ENCODE data around the gene MORN4.
"Not testable (repeated sequence)": the region's sequence is repeated elsewhere in the genome, so short reads cannot be mapped to it uniquely, and the experiment has no call there.

Gene MORN4

DNA sequence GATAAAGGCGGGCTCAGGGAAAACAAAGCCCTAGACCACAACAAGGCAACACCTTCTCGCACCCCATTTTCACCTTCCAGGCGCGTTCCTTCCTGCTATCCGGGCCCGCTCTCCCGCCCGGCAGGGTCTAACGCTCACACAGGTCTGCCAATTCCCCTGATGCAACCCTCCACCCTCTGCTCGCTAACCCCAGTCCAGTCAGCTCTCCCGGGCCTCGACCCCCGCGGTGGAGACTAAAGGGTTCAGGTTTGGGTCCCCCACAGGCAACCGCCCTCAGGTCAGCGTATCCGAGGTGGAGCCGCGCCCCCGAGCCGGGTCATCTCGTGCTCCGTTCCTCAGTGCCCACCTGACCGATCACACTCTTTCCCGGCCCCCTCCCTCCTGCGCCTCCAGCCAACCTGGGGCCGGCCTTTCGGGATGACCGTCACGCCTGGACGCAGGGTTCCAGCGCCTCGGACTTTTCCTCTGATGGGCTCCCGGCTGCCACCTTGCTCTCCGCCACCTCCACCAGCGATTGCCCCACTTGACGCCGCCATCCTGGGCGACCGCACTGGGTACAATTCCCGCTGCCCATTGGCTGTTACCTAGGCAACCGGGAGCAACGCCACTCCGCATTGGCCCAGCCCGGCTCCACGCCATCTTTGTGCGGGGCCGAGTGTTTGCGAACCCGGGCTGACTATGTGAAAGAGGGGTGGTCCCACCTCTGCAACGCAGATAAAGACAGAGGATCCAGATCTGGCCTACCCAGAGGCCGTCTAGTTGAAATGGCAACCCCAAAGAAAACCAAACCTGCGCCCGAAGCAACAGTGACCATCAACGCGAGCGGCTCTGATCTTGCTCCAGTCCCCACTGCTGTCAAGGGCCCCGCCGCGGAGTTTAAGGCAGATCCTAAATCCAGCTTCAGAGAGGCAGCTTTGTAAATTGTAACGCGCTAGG lies at the start of gene MORN4:
Gene MORN4 (minus strand): TSS at position 552 of the 936 bp plus-strand sequence. CDS start 13,847 bp downstream, outside the sequence.
- peak; percentile 91 for DNase-seq (ENCODE audit: low spot score)

DNA sequence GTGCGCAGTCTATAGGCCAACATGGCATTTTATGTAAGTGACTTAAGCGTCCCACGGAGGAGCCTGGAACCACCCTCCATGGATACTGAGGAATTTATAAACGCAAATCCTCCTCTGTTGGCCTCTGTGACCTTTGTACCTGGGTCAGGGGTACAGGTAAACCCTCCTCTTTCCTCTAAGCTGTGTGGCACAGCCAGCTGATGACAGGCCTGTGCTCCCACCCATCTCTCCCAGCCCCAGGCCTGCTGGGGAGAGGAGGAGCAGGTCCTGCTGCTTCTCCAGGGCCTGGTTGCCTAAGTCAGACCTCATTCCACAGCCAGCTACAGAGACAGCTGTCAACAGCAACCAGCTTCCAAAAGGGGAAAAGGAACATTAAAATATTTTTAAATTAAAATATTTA lies 48.7 kb upstream of the MORN4 start:
- DNase-seq (ENCODE audit: low spot score), result no peak

DNA sequence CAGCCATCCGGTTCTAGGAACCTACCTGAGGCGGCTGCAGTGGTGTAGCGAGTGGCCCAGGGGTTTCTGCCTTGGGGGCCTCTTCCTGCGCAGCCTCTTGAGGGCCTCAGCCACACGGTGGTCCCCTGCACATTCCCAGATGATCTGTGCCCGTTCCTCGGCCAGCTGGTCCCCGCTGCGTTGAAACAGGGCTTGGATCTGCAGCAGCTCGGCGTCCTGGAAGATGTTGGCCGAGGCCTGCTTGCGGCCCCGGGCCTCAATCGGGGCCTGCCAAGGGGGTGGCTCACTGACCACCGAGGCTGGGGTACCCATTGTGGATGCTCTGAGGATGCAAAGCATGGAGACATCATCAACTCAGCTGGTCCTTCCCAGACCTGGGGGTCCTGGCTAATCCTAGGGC lies 46.3 kb upstream of the MORN4 start:
- DNase-seq (ENCODE audit: low spot score), result no peak

DNA sequence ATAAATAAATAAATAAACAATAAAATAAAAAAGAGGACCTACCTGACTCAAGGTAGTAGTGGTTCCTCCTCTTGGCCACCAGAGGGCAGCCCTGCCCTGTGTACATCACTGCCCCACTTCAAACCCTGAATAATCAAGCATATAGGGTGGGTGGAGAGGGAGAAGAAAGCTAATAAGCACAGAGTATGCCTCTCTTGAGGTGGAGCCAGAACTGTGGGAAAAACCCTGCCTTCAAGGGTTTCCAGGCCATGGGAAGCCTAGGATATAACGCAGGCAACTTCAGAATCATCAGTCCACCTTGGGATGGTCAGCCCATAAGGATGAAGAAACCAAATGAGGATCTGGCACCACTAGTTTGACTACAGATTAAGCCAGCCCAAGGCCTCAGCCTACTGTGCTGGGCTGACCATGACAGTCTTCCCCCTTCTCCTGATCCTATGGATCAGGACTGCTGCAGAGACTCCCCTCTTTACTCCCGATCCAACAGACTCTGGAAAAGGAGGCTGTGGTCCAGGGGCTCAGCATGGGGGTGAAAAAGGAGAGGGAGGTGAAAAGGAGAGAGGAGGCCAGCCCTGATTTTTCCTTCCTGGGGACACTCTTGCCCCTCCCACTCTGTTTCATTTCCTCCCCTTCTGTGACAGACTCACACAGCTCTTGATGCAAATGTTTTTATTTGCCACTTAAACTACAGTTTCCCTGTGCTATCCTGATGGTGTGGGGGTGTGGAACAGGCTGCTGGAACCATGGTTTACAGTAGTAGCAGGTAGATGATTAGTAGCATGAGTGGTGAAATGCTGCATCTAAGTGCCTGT lies 43.7 kb upstream of the MORN4 start:
- DNase-seq (ENCODE audit: low spot score), result peak; percentile 46

DNA sequence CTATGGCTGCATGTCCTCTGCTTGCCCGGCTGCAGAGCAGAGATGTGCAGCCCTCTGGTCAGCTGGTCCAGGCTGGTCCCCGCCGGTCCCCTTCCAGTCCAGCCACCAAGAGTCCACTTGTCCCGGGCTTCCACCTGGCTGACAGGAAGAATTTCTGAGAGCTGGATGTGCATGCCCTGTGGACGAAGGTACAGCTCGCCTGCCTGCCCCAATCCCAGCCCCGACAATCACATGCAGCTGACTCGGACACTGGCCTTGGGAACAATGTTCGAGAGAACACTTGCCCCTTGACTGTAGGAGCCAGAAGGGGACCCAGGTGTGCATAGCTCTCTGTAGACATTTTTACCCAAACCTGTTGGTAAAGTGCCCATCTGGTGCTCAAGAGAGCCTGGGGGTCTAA lies 41.9 kb upstream of the MORN4 start:
- DNase-seq (ENCODE audit: low spot score), result no peak

DNA sequence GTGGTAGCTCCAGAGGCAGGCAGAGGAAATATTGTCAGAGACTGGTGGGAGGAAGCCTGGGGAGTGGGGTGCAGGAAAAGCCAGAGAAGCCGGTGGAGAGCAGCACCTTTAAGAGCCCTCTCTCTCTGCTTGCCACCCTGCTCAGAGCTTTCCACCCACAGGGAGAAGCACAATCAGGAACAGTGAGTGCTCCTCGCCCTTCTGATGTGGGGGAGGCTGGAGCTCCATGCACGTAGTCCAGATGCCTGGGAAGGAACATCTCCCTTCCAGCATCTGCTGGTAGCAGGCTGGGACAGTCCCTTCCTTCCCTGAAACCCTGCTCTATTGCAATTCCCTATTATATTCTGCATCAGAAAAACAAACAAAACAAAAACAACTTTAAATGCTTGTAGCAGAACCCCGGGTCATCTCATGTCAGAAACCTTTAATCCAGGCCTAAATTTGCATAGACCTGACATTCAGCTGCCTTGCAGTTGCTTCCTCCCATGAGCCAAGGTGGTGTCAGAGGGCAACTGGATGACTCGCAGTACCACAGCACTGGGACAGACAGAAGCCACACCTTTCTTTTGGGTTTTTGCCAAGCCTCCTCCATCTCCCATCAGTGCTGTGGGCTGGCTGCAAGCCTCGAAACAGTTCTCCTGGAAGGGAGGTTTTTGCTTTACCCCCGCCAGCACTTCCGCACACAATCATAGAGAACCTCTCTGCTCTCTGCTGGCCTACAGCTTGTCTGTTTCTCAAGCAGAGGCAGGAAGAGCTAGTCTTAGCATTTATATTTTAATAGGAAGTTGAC lies 40.6 kb upstream of the MORN4 start:
- DNase-seq (ENCODE audit: low spot score), result no peak

DNA sequence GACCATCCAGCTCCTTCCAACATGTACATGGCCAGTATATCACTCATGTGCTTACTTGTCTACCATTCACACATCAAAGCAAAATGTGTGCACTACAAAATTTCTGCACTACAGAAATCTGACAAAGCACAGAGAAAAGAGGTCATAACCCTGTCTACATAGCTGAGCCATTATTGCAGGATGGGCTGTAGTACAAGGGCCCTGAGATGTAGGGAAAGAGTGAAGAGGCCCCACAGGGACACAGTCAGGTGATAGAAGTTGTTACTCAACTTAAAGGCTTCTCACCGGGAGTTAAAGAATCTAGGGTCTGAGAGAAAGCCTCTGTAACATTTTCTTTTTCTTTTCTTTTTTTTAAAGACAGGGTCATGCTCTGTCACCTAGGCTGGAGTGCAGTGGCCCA lies 36.3 kb upstream of the MORN4 start:
- no peak for DNase-seq (ENCODE audit: low spot score)

DNA sequence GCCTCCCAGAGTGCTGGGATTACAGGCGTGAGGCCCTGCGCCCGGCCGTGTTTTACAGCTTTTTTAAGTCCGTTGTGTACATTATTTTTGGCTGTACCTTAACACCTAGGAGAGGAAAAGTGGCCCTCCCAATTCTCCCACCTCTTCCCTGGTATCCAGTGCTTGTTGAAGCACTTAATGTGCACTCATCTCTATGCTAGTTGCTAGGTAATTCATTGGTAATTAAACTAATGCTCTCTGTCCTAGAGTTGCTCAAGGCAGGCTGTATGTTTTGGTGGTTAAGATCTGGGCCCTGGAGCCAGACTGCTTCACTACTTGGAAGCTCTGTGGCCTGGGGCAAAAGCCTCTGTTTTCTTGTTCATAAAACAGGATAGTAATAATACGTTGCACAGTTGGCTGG lies 34.2 kb upstream of the MORN4 start:
- DNase-seq (ENCODE audit: low spot score), result no peak

DNA sequence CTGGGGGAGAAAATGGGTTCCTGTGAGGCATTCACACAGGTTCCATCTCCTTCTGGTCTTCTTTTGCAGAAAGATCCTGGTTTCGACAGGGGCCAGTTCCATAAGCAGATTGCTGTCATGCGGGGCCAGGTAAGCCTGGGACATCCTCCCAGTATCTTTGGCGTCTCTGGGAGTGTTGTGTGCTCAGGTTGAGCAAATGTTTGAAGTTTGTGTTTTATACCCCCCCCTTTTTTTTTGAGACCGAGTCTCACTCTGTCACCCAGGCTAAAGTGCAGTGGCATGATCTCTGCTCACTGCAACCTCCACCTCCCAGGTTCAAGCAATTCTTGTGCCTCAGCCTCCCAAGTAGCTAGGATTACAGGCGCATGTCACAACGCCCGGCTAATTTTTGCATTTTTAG lies 33.7 kb upstream of the MORN4 start:
- no peak for DNase-seq (ENCODE audit: low spot score)

DNA sequence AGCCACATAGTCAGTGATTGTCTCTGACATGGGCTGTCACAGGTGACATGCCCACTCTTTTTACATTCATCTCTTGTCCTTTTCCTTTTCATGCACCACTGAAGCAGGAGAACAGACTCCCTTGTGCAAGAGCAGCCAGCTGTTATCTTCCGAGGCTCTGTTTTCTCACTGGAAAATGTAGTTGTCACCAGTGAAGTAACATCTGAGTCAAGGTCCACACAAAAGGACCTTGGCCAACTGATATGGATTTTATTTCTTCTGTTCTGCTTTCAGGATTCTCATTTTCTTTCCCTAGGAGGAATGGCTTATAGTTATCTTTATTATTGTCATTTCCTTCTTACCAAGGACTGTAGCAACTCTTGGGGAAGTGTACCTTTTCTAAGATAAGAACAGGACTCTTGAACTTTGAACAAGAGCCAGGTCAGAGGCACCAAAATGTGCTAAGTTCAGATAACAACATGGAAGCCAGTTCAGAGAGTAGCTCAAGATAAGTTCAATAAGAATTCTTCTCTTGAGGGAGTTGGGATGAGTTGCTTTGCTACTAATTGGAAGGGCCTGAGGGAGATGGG lies 31.1 kb upstream of the MORN4 start:
- DNase-seq (ENCODE audit: low spot score), result no peak

DNA sequence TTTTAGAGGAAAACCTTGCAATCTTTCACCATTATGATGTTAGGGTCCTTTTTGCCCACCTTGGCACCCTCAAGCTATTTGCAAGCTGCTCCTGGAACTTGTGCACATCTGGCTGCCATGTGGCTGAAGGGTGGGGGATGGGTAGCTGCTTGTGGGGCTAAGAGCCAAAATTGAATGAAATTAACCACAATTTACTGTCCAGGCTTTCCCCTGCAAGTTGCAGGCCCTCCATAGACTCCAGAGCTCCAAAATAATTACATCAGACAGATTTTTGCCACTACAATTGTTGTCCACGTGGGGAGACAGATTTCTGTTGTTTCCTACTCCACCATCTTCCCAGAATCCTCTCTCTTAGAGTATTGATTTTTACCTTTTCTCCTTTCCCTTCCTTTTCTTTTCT lies 26.3 kb upstream of the MORN4 start:
- no peak for DNase-seq (ENCODE audit: low spot score)

DNA sequence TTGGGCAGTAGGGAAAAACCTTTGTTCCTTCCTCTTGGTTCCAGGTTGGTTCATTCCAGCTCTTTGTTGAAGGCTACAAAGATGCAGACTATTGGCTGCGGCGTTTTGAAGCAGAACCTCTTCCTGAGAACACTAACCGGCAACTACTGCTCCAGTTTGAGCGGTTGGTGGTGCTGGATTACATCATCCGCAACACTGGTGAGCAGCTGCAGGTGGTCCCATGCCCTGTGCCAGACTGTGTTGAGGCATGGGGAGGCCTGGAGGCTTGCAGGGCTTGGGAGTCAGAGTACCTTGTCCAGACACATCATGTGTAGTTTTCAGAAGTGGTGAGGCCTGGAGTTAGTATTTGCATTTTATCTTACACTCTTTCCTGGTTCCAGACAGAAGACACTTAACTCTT lies 23.5 kb upstream of the MORN4 start:
- DNase-seq (ENCODE audit: low spot score), result no peak

DNA sequence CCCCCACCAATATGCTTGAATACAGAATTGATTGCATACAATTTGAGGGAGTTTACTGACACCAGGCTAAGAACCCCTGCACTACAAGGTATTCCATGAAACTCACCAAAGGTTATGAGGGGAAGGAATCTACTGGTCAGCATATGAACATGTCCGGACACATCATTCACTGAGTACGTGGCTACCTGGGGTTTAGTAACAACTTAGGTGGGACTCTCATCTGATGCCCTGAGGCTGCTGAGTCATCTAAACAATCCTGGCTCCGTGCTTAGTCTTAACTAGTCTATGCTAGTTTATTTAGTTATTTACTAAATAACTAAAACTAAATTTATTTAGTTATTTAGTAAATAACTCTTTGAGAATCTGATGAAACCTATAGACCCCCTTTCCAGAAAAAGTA lies 18.5 kb upstream of the MORN4 start:
- DNase-seq (ENCODE audit: low spot score), result no peak

DNA sequence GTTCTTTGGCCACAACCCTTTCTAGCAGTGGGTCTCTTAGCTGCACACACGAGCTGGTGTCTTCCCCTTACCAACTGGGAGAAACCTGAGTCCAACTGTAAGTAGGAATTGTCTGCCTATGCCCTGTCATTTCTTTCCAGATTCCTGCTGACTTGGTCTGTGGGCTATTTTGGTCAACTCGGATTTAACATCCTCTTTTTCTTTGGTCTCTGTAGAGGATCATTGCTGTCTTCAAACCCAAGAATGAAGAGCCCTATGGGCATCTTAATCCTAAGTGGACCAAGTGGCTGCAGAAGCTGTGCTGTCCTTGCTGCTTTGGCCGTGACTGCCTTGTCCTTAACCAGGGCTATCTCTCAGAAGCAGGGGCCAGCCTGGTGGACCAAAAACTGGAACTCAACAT lies 17.4 kb upstream of the MORN4 start:
- no peak for DNase-seq (ENCODE audit: low spot score)

DNA sequence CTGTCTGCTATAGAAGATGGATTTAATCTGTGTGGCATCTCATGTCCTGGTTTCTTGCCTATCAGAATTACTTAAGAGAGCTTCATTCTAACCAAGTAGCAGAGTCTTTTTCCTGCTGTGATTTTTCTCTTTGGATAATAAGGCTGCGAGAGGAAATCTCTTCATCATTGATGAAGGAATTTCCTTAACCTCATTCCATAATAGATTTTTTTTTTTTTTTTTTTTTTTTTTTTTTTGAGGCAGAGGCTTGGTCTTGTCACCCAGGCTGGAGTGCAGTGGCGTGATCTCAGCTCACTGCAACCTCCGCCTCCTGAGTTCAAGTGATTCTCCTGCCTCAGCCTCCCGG lies 16.1 kb upstream of the MORN4 start:
- DNase-seq (ENCODE audit: low spot score), result not testable (repeated sequence)

DNA sequence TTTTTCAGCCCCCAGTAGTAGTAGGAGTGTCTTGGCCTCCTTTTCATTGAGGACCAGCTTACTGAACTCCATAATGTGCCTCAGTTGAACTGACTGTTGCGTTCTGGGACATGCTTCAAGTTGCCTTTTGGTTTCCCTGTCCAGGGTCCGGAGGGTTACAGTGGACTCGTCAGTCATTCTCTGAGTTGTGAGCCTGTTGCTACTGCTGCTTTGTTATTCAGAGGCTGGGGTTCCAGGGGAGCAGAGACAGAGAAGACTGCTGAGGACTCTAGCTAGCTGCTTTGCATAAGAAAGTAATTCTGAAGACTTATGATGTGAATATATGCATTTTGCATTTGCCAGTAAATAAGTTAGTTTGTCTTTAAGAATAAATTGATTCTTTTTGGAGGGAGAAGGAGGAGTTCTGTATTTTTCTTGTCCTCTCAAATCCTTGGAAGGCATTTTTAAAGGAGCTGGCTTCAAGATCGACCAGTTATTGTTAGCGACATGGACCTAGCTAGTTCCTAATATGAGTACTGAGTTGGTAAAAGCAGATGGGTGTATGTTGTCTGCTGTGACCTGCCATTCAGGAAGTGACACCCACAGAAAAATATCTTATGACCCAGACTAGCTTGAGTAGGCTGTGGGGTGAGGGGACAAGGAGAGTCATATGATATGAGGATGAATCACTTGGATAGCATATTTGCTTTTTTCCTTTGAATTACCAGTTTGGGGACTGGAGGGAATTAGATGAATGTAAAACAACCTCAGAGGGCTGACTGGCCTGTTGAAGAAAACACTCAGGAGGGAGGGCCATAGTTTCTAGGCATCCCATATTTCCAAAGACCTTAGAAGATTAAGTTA lies 15.5 kb upstream of the MORN4 start:
- DNase-seq (ENCODE audit: low spot score), result peak; percentile 98

DNA sequence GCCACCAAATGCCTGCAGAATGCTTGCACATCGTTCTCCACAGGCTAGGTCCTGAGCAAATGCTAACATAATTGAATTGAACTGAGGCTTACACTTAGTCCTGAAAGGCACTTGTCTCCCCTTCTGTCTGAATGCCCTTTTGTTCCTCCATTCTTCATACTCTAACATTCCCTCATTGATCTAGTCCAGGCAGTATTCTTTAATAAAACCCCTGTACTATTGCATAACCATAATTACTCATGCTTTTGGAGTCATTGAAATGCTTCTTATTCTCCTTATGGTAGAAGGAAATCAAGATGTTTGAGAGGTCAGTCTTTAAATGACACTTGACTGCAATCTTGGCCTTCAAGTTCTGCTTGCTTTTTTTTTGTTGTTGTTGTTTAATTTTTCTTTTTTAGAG lies 14.3 kb upstream of the MORN4 start:
- no peak for DNase-seq (ENCODE audit: low spot score)

DNA sequence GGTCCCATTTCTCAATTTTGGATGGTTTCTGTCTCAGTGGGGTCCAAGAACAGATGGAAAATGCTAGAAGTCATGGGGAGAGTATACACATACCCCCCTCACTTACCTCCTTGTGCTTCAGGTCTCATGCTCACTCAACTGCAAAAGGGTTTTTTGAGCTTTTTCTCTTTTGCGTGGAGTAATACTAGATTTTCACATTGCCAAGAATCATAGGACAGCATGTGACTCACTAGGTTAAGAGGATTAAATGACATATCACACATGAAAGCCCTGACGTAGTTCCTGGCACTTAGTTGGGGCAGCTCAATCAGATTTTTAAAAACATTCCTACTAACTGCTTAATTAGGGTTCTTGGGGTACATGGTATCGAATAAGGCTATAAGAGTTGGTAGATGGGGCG lies 11.6 kb upstream of the MORN4 start:
- no peak for DNase-seq (ENCODE audit: low spot score)

DNA sequence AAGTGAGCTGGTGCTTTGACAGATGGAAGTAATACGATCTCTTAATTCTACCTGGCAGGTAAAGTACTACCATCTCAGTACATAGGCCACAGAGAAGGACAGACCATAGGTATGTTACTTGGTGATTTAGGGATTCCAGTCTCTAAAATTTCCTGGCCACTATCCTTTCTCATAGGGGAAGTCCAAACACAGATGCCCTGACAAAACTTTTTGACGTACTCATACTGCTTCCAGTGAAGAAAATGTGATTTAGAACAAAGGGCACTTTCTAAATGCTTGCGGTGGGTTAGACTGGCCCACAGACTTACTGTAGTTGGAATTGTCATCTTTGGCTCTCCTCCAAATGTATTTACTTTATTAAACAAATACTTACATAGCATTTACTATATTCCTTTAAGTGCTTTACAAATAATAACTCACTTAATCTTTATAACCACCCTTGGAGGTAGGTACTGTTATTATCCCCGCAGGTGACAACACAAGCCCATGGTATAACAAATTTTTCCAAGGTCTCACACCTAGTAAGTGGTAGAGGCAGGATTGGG lies 10.2 kb upstream of the MORN4 start:
- no peak for DNase-seq (ENCODE audit: low spot score)

DNA sequence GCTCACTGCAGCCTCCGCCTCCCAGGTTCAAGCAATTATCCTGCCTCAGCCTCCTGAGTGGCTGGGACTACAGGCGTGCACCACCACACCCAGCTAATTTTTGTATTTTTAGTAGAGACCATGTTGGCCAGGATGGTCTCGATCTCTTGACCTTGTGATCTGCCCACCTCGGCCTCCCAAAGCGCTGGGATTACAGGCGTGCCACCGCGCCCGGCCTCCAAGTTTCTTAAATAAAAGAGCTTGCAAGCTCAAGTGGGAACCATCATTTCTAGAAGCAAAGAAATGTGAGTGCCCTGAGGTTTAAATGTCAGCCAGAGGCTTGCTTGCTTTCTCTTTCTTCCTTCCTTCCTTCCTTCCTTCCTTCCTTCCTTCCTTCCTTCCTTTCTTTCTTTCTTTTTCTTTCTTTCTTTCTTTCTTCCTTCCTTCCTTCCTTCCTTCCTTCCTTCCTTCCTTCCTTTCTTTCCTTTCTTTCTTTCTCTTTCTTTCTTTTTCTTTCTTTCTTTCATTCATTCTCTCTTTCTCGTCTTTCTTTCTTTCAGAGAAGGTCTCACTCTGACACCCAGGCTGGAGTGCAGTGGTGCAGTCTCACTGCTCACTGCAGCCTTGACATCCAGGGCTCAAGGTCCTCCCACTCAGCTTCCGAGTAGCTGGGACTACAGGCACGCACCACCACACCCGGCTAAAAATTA lies 9.3 kb upstream of the MORN4 start:
- not testable (repeated sequence) for DNase-seq (ENCODE audit: low spot score)
